ENCODE measurements around the gene MEIS2. TPM values are rescaled to one million over a fixed set of nuclear protein-coding genes. Genes with fewer than 3 reads are reported as not detected.

MEIS2 gene
- total and polyA plus RNA-seq, 2 of the 13 experiments (the other 11 are each of a cell fraction or from before 2014, with no cell fraction given): 10.7 to 12.4 TPM

GRCh38 chr15:36943508-36944361 lies 156.6 kb downstream of the MEIS2 start (continued):
- TF ChIP-seq POLR2G (IDR thresholded peaks at IDR 0.05; ENCODE audit: low read depth, low read length): no peak
- TF ChIP-seq, protein P1, sequence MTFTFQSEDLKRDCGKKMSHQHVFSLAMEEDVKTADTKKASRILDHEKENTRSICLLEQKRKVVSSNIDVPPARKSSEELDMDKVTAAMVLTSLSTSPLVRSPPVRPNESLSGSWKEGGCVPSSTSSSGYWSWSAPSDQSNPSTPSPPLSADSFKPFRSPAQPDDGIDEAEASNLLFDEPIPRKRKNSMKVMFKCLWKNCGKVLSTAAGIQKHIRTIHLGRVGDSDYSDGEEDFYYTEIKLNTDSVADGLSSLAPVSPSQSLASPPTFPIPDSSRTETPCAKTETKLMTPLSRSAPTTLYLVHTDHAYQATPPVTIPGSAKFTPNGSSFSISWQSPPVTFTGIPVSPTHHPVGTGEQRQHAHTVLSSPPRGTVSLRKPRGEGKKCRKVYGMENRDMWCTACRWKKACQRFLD (CRISPR knock-in tag; IDR thresholded peaks at IDR 0.05; ENCODE audit: borderline replicate concordance): no peak

DNA sequence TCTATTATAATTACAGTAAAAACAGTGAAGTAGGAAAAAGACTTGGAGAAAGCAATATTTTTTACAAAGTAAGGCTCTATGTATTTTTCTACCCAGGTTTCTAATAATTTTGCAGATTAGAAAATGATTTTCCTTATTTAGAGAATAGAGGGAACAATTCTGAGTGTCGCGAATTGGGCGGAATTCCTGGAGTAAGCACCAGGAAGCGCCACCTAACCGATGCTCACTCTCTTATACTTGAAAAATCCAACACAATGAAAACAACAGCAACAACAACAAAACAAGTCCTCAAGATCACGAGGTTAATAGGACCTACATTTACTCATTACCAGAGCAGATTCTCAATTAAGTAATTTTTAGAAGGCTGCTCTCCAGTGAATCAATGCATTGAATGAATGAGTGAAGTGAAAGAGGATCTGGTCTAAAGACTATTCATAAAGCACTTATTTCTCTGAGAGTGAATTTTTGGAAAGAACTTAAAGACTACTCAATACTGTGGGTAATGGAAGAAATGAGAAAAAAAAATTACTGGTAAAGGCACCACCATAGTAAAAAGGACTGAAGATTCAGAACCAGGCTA lies 158.0 kb downstream of the MEIS2 start:
- POLR2A ChIA-PET: no interaction called here
- Histone ChIP-seq H3K4me2 (ENCODE audit: low read depth, low read length) (no peak overlapping the region), H3K4me1 (ENCODE audit: insufficient read depth, low read length) (peaks cover 17% of the 10 kb centered on the region), H3K27me3 (ENCODE audit: control insufficient read depth in 1 of 2, insufficient read depth in 2 of 2, low read length in 2 of 2) (no peaks in the 10 kb centered on the region), H4K20me1 (ENCODE audit: insufficient read depth, low read length) (no peaks in the 10 kb centered on the region), H3K9me3 (ENCODE audit: low read length) (no peaks in the 10 kb centered on the region), H3K27ac (ENCODE audit: extremely low read length, insufficient read depth, low read length) (no peak overlapping the region), H3K79me2 (ENCODE audit: insufficient read depth, low read length) (no peaks in the 10 kb centered on the region), H3K36me3 (replicated peaks in 1 of 2; ENCODE audit: control insufficient read depth in 1 of 2, insufficient read depth in 2 of 2, low read length in 2 of 2) (peaks cover 0 to 2% of the 10 kb centered on the region in 2 experiments; a peak in 4 of 5 replicates), H2AFZ (ENCODE audit: low read length) (no peak overlapping the region), H3K9ac (ENCODE audit: insufficient read depth, low read depth, low read length) (no peak overlapping the region), H3K4me3 (replicated peaks in 1 of 3; ENCODE audit: insufficient read depth in 1 of 3, low read depth in 2 of 3, low read length in 3 of 3) (no peak overlapping the region)
- FAIRE-seq (no peak), ATAC-seq (no peak), DNase-seq (ENCODE audit: low spot score) (no peak)
- no TSS peak for BruUV-seq (replicated peaks)
- WGBS (ENCODE audit: low lambda C conversion rate): 86% methylated on average over 6 of the region's 6 CpGs
- CTCF ChIA-PET (ENCODE audit: low intra/inter-chr PET ratio, low total read pairs): no interaction called here
- in situ Hi-C loops (cut with HindIII; ENCODE audit: extremely low pct_ligation_motif_present, low pct_unique_long_range_greater_than_20kb) (no loop called here), intact Hi-C loops (cut with micrococcal nuclease; ENCODE audit: unreplicated experiment) (no loop called here)
- TF ChIP-seq YEATS2 (CRISPR knock-in tag; IDR thresholded peaks at IDR 0.05; ENCODE audit: borderline replicate concordance): no peak
- no peak for TF ChIP-seq SKIL (CRISPR knock-in tag; IDR thresholded peaks at IDR 0.05; ENCODE audit: borderline replicate concordance)
- TF ChIP-seq, protein P2, sequence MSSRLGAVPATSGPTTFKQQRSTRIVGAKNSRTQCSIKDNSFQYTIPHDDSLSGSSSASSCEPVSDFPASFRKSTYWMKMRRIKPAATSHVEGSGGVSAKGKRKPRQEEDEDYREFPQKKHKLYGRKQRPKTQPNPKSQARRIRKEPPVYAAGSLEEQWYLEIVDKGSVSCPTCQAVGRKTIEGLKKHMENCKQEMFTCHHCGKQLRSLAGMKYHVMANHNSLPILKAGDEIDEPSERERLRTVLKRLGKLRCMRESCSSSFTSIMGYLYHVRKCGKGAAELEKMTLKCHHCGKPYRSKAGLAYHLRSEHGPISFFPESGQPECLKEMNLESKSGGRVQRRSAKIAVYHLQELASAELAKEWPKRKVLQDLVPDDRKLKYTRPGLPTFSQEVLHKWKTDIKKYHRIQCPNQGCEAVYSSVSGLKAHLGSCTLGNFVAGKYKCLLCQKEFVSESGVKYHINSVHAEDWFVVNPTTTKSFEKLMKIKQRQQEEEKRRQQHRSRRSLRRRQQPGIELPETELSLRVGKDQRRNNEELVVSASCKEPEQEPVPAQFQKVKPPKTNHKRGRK (CRISPR knock-in tag; IDR thresholded peaks at IDR 0.05): no peak
- TF ChIP-seq NFATC3 (CRISPR knock-in tag; IDR thresholded peaks at IDR 0.05): no peak
- TF ChIP-seq HNF4A (CRISPR knock-in tag; IDR thresholded peaks at IDR 0.05): no peak
- TF ChIP-seq, protein P3, sequence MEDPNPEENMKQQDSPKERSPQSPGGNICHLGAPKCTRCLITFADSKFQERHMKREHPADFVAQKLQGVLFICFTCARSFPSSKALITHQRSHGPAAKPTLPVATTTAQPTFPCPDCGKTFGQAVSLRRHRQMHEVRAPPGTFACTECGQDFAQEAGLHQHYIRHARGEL (CRISPR knock-in tag; IDR thresholded peaks at IDR 0.05): no peak
- no peak for TF ChIP-seq FIP1L1 (IDR thresholded peaks at IDR 0.05; ENCODE audit: borderline replicate concordance, insufficient read depth, low read depth, low read length)
- no peak for TF ChIP-seq ZNF607 (CRISPR knock-in tag; IDR thresholded peaks at IDR 0.05; ENCODE audit: borderline replicate concordance)
- TF ChIP-seq GATAD1 (CRISPR knock-in tag; IDR thresholded peaks at IDR 0.05): no peak
- TF ChIP-seq MEF2D (CRISPR knock-in tag; IDR thresholded peaks at IDR 0.05): no peak
- no peak for TF ChIP-seq XBP1 (CRISPR knock-in tag; IDR thresholded peaks at IDR 0.05)
- TF ChIP-seq ZFP90 (CRISPR knock-in tag; IDR thresholded peaks at IDR 0.05; ENCODE audit: borderline replicate concordance): no peak

Data from HepG2 (cell line).